NB4 (cell line): ENCODE results near the gene NEB.

Source experiments
- CTCF ChIP-seq: IDR thresholded peaks from one replicate; pipeline ENCODE4 v1.5.1; 2012; ENCODE audit warnings: low read depth, low read length
- MAX ChIP-seq: IDR thresholded peaks from 2 replicates; pipeline ENCODE4 v1.6.1; 2011; ENCODE audit warnings: low read depth, low read length
- MYC ChIP-seq: IDR thresholded peaks from 2 replicates; pipeline ENCODE4 v1.6.1; 2011; ENCODE audit warnings: low read depth, low read length
- POLR2A ChIP-seq: IDR thresholded peaks from 2 replicates; pipeline ENCODE4 v1.6.1; 2011; ENCODE audit warnings: mild to moderate bottlenecking; ENCODE audit not compliant: insufficient read length; ENCODE audit errors: extremely low read depth

GRCh38 chr2:151678849-151679248 is 55.4 kb downstream of the NEB start:
- TF ChIP-seq POLR2A (no peak), CTCF (no peak), MYC (no peak), MAX (no peak)
